NOMO-1 treated with DMSO at 0.1 percent for 48 hours (cell line): Measurements from ENCODE around the gene FUT8.

Experiments used
- DNase-seq: peaks from one replicate; lab custom pipeline; 2025; ENCODE audit not compliant: unreplicated experiment; lab: John Stamatoyannopoulos, UW

Gene FUT8

GRCh38 chr14:65769151-65769550, 356.6 kb downstream of the FUT8 start:
- no peak for DNase-seq

GRCh38 chr14:65770681-65771080, 358.2 kb downstream of the FUT8 start:
- DNase-seq, result no peak

- no peak for DNase-seq
Observed at GRCh38 chr14:65771271-65771670, 358.7 kb downstream of the FUT8 start.

- no peak for DNase-seq
Observed at GRCh38 chr14:65772466-65772865, 359.9 kb downstream of the FUT8 start.

GRCh38 chr14:65772921-65773574, 360.5 kb downstream of the FUT8 start:
- peak; percentile 71 for DNase-seq

DNA sequence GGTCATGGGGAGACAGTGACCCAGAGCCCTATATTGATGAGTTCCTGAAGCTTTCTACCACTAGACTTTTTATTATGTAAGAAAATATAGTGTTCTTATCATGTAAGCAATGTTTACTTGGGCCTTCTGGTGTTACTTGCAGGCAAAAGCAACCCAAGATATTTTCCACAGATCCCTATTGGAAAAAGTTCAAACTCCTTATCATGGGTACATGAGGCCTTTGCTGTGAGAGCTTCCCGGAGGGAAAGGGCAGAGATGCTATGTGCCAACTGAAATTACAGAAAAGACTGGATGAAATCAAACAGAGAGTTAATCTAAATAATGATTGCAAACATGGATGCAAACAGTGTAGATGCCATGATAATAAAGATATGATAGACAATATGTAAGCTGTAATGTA, 361.5 kb downstream of the FUT8 start:
- no peak for DNase-seq

DNA sequence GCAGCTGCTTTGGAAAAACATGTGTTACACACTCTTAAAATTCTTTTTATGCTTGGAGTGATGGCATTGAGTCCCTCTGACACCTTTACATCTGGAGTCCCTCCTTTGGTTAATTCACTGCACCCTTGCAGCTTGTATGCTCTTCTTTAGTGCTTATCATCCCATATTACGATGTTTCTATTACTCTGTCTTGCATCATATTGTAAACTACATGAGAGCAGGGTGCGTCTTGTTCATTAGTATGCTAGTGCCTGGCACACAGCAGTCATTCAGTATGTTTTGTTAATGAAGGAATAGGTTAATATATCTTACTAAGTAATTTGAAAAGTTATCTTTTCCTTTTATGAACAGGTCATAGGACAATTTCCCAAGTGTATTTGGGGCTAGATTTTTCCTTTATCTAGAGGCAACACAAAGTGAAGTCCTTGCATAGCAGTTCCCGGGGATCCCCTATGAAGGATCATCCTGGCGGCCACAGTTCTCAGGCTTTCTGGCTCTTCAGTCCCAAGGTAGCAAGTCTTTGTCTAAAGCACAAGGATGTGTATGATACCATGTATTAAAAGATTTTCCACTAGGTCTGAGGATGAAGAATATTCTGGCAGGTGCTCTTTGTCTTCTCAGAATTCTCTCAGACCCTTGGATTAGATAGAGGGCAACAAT, 363.8 kb downstream of the FUT8 start:
- DNase-seq, result no peak

GRCh38 chr14:65780566-65780965, 368.0 kb downstream of the FUT8 start:
- DNase-seq, result no peak

DNA sequence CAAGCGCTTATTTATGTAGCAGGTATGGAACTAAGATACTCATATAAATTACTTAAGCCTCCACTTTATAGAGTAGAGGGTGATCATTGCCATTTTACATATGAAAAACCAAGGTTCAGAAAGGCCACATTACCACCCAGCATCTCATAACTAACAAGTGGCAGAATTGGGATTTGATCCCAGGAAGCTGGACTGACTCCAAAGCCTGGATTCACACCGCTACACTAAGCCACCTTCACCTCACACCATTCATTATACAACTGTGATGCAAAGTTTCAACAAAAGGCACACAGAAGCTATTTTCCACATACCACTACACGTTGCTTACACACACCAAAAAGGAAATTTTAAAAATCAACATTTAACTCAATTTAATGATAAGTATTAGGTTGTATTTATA, 370.6 kb downstream of the FUT8 start:
- no peak for DNase-seq

DNA sequence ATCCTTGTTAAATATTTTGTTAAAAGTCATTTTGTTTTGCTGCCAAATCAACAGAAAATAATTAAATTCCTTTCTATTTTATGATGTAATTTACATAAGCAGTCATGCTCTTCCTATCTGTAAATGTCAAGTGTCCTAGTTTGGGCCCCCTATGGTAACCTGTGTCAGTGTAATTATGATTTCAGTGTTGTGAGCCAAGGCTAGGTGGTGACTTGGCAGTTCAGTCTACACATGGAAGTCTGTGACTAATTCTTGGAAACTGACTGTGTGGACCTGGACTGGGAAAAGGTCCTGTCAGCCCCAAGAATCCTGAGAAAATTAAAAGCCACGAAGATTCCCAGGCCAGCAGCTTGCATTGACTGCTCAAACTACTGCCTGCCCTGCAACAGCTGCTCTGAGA, 371.0 kb downstream of the FUT8 start:
- no peak for DNase-seq

GRCh38 chr14:65784574-65784973, 372.0 kb downstream of the FUT8 start:
- DNase-seq, result no peak

- DNase-seq, result no peak
Observed at GRCh38 chr14:65787461-65787860, 374.9 kb downstream of the FUT8 start.

DNA sequence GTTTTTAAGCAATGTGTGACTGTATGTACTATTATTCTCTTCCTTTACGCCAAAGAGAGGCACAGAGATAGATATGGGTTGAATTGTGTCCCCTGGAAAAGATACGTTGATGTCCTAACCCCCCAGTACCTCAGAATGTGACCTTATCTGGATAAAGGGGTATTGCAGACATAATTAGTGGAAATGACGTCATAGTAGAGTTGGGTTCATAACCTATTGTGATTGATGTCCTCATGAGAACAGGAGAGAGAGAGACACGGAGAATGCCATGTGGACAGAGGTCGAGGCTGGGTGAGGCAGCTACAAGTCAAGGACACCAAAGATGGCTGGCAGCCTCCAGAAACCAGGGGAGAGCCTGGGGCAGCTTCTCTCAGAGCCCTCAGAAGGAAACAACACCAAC, 376.3 kb downstream of the FUT8 start:
- DNase-seq, result no peak

DNA sequence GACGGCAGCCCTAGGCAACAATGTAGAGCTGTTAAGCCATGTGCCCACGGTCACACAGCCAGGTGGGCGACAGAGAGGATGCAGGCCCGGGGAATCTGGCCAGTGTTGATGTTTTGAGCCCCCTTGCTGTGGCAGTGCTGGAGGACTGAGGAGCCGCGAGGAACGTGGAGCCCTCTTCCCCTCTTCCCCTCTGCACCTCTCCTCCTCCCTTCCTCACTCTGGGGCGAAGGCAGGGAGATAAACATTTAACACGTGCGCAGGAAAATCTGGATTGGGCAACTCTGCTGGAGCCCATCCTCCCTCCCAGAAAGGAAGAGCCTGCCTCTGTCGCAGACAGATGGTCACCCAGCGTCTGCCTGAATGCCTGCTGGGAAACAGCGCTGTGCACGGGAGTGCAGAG, 376.8 kb downstream of the FUT8 start:
- no peak for DNase-seq

DNA sequence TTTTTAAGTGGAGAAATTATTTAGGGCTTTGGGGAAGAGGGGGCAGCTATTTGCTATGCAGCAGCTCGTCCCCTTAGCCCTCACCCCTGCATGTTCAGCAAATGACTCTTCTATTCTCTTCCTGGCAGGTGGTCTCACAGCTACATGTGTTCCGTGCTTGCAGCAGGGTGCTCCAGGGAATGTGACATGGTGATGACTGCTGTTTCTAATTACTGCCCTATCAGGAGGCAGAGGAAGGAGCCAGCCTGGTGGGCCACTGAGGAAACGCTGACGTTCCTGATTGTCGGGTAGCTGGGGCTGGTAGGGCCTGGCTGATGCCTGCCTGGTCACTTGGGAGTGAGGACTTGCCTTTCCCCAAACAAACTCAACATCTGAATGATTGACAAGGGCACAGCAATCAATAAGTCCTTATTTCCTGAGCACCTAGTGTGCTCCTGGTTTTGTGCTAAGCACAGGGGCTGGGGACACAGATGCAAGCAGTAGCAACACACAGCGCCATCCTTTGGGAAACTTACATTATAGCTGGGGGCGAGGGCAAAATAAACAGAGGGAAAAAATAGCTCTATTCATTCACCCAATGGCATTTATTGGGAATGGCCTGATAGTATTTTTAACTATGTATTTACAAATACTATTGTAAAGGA, 377.8 kb downstream of the FUT8 start:
- no peak for DNase-seq

DNA sequence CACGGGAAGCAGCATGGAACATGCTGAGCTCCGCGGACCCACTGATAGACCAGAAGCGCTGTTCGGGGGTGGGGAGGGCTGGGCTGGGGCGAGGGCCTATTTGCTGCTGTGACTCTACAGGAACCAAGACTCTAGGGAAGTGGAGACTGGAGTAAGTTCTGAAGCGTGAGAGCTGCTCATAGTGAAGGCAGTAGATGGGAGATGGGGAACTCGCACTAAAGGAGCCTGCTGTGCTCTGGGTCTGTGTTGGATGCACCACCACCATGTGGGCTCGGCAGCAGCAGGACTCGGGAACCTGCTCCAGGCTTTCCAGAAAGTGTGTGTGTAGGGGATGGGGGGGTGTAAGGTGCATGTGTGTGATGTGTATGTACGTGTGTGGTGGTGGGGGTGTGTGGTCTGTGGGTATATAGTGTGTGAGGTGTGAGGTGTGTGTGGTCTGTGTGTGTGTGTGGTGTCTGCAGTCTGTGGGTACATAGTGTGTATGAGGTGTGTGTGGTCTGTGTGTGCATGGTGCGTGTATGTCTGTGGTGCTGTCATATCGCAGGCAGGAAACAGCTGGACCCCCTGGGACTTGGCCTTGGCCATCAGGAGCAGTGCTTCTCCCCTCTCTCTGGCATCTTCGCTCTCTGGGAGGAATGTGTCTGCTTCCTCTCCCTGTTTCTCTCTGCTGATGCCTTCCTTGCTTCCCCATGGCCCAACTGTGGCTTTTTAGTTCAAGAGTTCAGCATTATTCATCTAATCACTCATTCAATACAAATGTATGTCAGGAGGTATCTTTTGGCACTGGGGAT, 378.9 kb downstream of the FUT8 start:
- no peak for DNase-seq

DNA sequence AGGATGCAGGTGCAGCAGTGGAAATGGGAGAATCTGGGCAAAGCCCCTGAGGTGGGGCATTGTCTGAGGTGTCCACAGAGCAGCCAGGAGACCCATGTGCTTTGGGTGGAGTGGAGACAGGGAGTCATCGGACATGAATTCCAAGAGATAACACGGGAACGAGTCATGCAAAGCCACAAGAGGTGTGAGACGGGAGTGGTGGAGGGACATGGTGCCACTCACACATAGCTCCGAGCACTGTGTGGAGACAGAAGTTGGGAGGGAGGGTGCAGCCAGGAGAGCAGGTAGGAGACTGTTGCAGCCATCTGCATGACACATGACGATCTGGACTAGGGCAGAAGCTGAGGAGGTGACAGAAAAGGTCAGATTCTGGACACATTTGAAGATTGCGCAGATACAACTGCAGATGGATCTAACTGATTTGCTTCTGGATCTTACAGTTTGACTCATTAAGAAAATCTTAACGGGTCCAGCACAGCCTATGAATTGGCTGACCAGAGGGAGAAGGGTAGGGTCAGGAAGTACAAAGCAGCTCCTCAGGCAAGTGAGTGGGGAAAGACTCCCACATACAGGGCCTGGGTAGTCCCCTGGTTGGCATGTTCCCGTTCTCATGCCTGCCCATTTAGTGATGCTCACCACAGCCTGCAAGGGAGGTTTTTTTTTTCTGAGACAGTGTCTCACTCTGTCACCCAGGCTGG, 379.8 kb downstream of the FUT8 start:
- DNase-seq, result no peak
